HEK293 (cell line): ENCODE results near the gene RABGGTA.

ENCODE experiments used
- KLF16 ChIP-seq: fragments of 450-650 bp; formaldehyde crosslinking; IDR thresholded peaks from 2 replicates; pipeline ENCODE4 v1.5.1; 2017; ENCODE audit warnings: missing biosample characterization, missing genetic modification characterization
- PRDM1 ChIP-seq: fragments of 450-650 bp; formaldehyde crosslinking; IDR thresholded peaks from 2 replicates; pipeline ENCODE4; 2016; ENCODE audit warnings: missing biosample characterization, missing genetic modification characterization
- ZBTB8A ChIP-seq: fragments of 450-650 bp; formaldehyde crosslinking; IDR thresholded peaks from 2 replicates; pipeline ENCODE4 v1.5.1; 2016; ENCODE audit warnings: missing biosample characterization, missing genetic modification characterization
- ZNF211 ChIP-seq: fragments of 450-650 bp; formaldehyde crosslinking; IDR thresholded peaks from 2 replicates; pipeline ENCODE4 v1.5.1; 2016; ENCODE audit warnings: low read depth, missing biosample characterization, missing genetic modification characterization
- ZNF544 ChIP-seq: fragments of 450-650 bp; formaldehyde crosslinking; IDR thresholded peaks from 2 replicates; pipeline ENCODE4 v1.5.0; 2017; ENCODE audit warnings: missing biosample characterization, missing genetic modification characterization
- ZNF768 ChIP-seq: fragments of 450-650 bp; formaldehyde crosslinking; IDR thresholded peaks from 2 replicates; pipeline ENCODE4 v1.5.1; 2018; ENCODE audit warnings: missing biosample characterization, mild to moderate bottlenecking, missing genetic modification characterization
- ZNF776 ChIP-seq: fragments of 450-650 bp; formaldehyde crosslinking; IDR thresholded peaks from 2 replicates; pipeline ENCODE4 v1.5.0; 2017; ENCODE audit warnings: missing biosample characterization, missing genetic modification characterization, borderline replicate concordance
- TF ChIP-seq, protein P1 (sequence below): fragments of 450-650 bp; formaldehyde crosslinking; IDR thresholded peaks from 2 replicates; pipeline ENCODE4 v1.5.1; 2016; ENCODE audit warnings: missing biosample characterization, missing genetic modification characterization, low read depth
- TF ChIP-seq, protein P2 (sequence below): fragments of 450-650 bp; formaldehyde crosslinking; IDR thresholded peaks from 2 replicates; pipeline ENCODE4 v1.5.1; 2016; ENCODE audit warnings: missing biosample characterization, missing genetic modification characterization, borderline replicate concordance

DNA sequence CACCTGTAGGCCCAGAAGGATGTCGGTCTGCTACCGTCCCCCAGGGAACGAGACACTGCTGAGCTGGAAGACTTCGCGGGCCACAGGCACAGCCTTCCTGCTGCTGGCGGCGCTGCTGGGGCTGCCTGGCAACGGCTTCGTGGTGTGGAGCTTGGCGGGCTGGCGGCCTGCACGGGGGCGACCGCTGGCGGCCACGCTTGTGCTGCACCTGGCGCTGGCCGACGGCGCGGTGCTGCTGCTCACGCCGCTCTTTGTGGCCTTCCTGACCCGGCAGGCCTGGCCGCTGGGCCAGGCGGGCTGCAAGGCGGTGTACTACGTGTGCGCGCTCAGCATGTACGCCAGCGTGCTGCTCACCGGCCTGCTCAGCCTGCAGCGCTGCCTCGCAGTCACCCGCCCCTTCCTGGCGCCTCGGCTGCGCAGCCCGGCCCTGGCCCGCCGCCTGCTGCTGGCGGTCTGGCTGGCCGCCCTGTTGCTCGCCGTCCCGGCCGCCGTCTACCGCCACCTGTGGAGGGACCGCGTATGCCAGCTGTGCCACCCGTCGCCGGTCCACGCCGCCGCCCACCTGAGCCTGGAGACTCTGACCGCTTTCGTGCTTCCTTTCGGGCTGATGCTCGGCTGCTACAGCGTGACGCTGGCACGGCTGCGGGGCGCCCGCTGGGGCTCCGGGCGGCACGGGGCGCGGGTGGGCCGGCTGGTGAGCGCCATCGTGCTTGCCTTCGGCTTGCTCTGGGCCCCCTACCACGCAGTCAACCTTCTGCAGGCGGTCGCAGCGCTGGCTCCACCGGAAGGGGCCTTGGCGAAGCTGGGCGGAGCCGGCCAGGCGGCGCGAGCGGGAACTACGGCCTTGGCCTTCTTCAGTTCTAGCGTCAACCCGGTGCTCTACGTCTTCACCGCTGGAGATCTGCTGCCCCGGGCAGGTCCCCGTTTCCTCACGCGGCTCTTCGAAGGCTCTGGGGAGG lies 39.5 kb upstream of the RABGGTA start, which contains the start of gene LTB4R:
- TF ChIP-seq PRDM1 (no peak), ZNF768 (tag by site-specific recombination) (no peak), ZBTB8A (no peak), ZNF211 (tag by site-specific recombination) (no peak), ZNF776 (tag by site-specific recombination) (no peak), KLF16 (tag by site-specific recombination) (no peak), ZNF544 (tag by site-specific recombination) (no peak)
- TF ChIP-seq, protein P1, sequence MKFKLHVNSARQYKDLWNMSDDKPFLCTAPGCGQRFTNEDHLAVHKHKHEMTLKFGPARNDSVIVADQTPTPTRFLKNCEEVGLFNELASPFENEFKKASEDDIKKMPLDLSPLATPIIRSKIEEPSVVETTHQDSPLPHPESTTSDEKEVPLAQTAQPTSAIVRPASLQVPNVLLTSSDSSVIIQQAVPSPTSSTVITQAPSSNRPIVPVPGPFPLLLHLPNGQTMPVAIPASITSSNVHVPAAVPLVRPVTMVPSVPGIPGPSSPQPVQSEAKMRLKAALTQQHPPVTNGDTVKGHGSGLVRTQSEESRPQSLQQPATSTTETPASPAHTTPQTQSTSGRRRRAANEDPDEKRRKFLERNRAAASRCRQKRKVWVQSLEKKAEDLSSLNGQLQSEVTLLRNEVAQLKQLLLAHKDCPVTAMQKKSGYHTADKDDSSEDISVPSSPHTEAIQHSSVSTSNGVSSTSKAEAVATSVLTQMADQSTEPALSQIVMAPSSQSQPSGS (tag by site-specific recombination): no peak
- TF ChIP-seq, protein P2, sequence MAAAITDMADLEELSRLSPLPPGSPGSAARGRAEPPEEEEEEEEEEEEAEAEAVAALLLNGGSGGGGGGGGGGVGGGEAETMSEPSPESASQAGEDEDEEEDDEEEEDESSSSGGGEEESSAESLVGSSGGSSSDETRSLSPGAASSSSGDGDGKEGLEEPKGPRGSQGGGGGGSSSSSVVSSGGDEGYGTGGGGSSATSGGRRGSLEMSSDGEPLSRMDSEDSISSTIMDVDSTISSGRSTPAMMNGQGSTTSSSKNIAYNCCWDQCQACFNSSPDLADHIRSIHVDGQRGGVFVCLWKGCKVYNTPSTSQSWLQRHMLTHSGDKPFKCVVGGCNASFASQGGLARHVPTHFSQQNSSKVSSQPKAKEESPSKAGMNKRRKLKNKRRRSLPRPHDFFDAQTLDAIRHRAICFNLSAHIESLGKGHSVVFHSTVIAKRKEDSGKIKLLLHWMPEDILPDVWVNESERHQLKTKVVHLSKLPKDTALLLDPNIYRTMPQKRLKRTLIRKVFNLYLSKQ (tag by site-specific recombination): no peak
